HEK293T (cell line): ENCODE results near the gene BCL7A.

Experiments
- CTCF ChIA-PET: fragments of 350-600 bp; formaldehyde crosslinking; extraction: SDS; loops from one replicate; lab custom pipeline; 2021; ENCODE audit warnings: antibody characterized with exemption, inconsistent platforms; lab: Yijun Ruan, JAX
- POLR2A ChIA-PET: fragments of 350-600 bp; formaldehyde crosslinking; extraction: SDS; loops from one replicate; lab custom pipeline; 2020; ENCODE audit warnings: antibody characterized with exemption, inconsistent platforms; lab: Yijun Ruan, JAX
- DNase-seq: peaks from one replicate; pipeline ENCODE4 v3.0.0; 2012; ENCODE audit warnings: mixed read lengths; ENCODE audit errors: extremely low spot score
- ARNT ChIP-seq: fragments of 450-650 bp; IDR thresholded peaks from 2 replicates; pipeline ENCODE4 v1.6.1; 2017; ENCODE audit warnings: mild to moderate bottlenecking
- BHLHE40 ChIP-seq: fragments of 450-650 bp; IDR thresholded peaks from 2 replicates; pipeline ENCODE4 v1.6.1; 2016; ENCODE audit warnings: mild to moderate bottlenecking, moderate library complexity, borderline replicate concordance
- CTBP1 ChIP-seq: fragments of 450-650 bp; IDR thresholded peaks from 2 replicates; pipeline ENCODE4 v1.6.1; 2016; ENCODE audit warnings: borderline replicate concordance
- ELF4 ChIP-seq: fragments of 450-650 bp; IDR thresholded peaks from 2 replicates; pipeline ENCODE4 v1.6.1; 2017; ENCODE audit warnings: antibody characterized with exemption
- FOXA1 ChIP-seq: fragments of 450-650 bp; IDR thresholded peaks from 2 replicates; pipeline ENCODE4 v1.6.1; 2016; ENCODE audit warnings: mild to moderate bottlenecking
- FOXK2 ChIP-seq: fragments of 450-650 bp; IDR thresholded peaks from 2 replicates; pipeline ENCODE4 v1.6.1; 2016; ENCODE audit warnings: mild to moderate bottlenecking
- FOXM1 ChIP-seq: fragments of 450-650 bp; IDR thresholded peaks from 2 replicates; pipeline ENCODE4 v1.6.1; 2017; ENCODE audit warnings: mild to moderate bottlenecking, borderline replicate concordance
- HDGF ChIP-seq: fragments of 450-650 bp; IDR thresholded peaks from 2 replicates; pipeline ENCODE4 v1.6.1; 2017; ENCODE audit warnings: antibody characterized with exemption, borderline replicate concordance
- L3MBTL2 ChIP-seq: fragments of 450-650 bp; conservative IDR thresholded peaks from 2 replicates; pipeline ENCODE4 v1.6.1; 2016; ENCODE audit warnings: mild to moderate bottlenecking
- LEF1 ChIP-seq: fragments of 450-650 bp; IDR thresholded peaks from 2 replicates; pipeline ENCODE4 v1.6.1; 2017; ENCODE audit warnings: mild to moderate bottlenecking, borderline replicate concordance
- NFRKB ChIP-seq: fragments of 450-650 bp; IDR thresholded peaks from 2 replicates; pipeline ENCODE4 v1.6.1; 2016; ENCODE audit warnings: mild to moderate bottlenecking, moderate library complexity
- PKNOX1 ChIP-seq: fragments of 450-650 bp; IDR thresholded peaks from 2 replicates; pipeline ENCODE4 v1.6.1; 2016
- SP1 ChIP-seq: fragments of 450-650 bp; IDR thresholded peaks from 2 replicates; pipeline ENCODE4 v1.6.1; 2017
- SUZ12 ChIP-seq: fragments of 450-650 bp; IDR thresholded peaks from 2 replicates; pipeline ENCODE4 v1.6.1; 2016; ENCODE audit warnings: mild to moderate bottlenecking
- TARDBP ChIP-seq: fragments of 450-650 bp; IDR thresholded peaks from 2 replicates; pipeline ENCODE4 v1.6.1; 2016
- ZNF384 ChIP-seq: fragments of 450-650 bp; IDR thresholded peaks from 2 replicates; pipeline ENCODE4 v1.6.1; 2016

The BCL7A gene

GRCh38 chr12:122084857-122085405 is 63.2 kb downstream of the BCL7A start:
- ChIA-PET POLR2A (interaction anchor here (0.7 kb wide), 1 partner anchor 191 kb away, joined by 3 read pairs; no protein-coding TSS in a partner anchor), CTCF (no interaction called here)
- no peak for DNase-seq
- no peak for TF ChIP-seq TARDBP
- no peak for TF ChIP-seq FOXM1
- TF ChIP-seq NFRKB: no peak
- no peak for TF ChIP-seq ARNT
- no peak for TF ChIP-seq LEF1
- no peak for TF ChIP-seq SUZ12
- TF ChIP-seq L3MBTL2: no peak
- TF ChIP-seq HDGF: no peak
- TF ChIP-seq ELF4: no peak
- no peak for TF ChIP-seq CTBP1
- TF ChIP-seq ZNF384: no peak
- TF ChIP-seq BHLHE40: no peak
- no peak for TF ChIP-seq SP1
- no peak for TF ChIP-seq PKNOX1

- POLR2A ChIA-PET: interaction anchor here (0.7 kb wide), 1 partner anchor 191 kb away, joined by 3 read pairs; no protein-coding TSS in a partner anchor
- CTCF ChIA-PET: no interaction called here
Measured at GRCh38 chr12:122085591-122085990, 63.9 kb downstream of the BCL7A start.

GRCh38 chr12:122086116-122086515 is 64.4 kb downstream of the BCL7A start:
- ChIA-PET CTCF (no interaction called here), POLR2A (interaction anchor here (2.6 kb wide), 1 partner anchor 12 kb away, joined by 9 read pairs; no protein-coding TSS in a partner anchor)
- DNase-seq: no peak
- TF ChIP-seq NFRKB: no peak
- no peak for TF ChIP-seq TARDBP
- no peak for TF ChIP-seq L3MBTL2
- no peak for TF ChIP-seq FOXA1
- TF ChIP-seq SUZ12: no peak
- no peak for TF ChIP-seq ZNF384

More at GRCh38 chr12:122085591-122085990, 63.9 kb downstream of the BCL7A start:
- TF ChIP-seq ELF4 (no peak), SP1 (no peak), L3MBTL2 (no peak), LEF1 (no peak), PKNOX1 (no peak), ZNF384 (no peak), FOXA1 (no peak), ARNT (no peak), CTBP1 (no peak), FOXM1 (no peak), FOXK2 (no peak)
- DNase-seq: no peak

GRCh38 chr12:122086641-122087285 is 65.1 kb downstream of the BCL7A start:
- ChIA-PET CTCF (no interaction called here), POLR2A (interaction anchor here (2.6 kb wide), 1 partner anchor 12 kb away, joined by 9 read pairs; no protein-coding TSS in a partner anchor)
- no peak for DNase-seq
- TF ChIP-seq TARDBP: no peak
- TF ChIP-seq LEF1: no peak
- no peak for TF ChIP-seq SP1
- TF ChIP-seq PKNOX1: no peak
- TF ChIP-seq SUZ12: no peak
- TF ChIP-seq HDGF: no peak
- no peak for TF ChIP-seq FOXM1
- no peak for TF ChIP-seq L3MBTL2
- no peak for TF ChIP-seq CTBP1
- no peak for TF ChIP-seq FOXA1
- no peak for TF ChIP-seq BHLHE40
- no peak for TF ChIP-seq FOXK2
- no peak for TF ChIP-seq ARNT
- no peak for TF ChIP-seq ZNF384
- no peak for TF ChIP-seq NFRKB
- TF ChIP-seq ELF4: no peak

GRCh38 chr12:122087431-122088178 is 65.9 kb downstream of the BCL7A start:
- ChIA-PET POLR2A (interaction anchor here (2.5 to 2.6 kb wide), 2 partner anchors 9 to 11 kb away, joined by 9 to 14 read pairs; partner anchors contain the start of gene MLXIP), CTCF (no interaction called here)
- DNase-seq: no peak
- TF ChIP-seq ZNF384 (no peak), NFRKB (no peak), TARDBP (no peak), BHLHE40 (no peak), FOXM1 (no peak), ELF4 (no peak), CTBP1 (no peak), FOXA1 (no peak), PKNOX1 (no peak), SP1 (no peak), FOXK2 (no peak), SUZ12 (no peak), ARNT (no peak), L3MBTL2 (no peak)
